Activated CD8-positive, alpha-beta memory T cell treated with anti-CD3 and anti-CD28 coated beads for 4 hours (primary cell): ENCODE measurements around the gene PLS3.

ENCODE experiments used
- DNase-seq, 2 donors: peaks; one replicate each; pipeline ENCODE4 v3.0.0-alpha.2; 2020; ENCODE audit warnings: low read depth in 2 of 2

PLS3 gene

GRCh38 chrX:115565888-115566287 is 4.9 kb downstream of the PLS3 start:
- DNase-seq = no peak

- no peak for DNase-seq
Observed at GRCh38 chrX:115571712-115572111, 10.7 kb downstream of the PLS3 start.

- no peak for DNase-seq
Observed at GRCh38 chrX:115573185-115573584, 12.2 kb downstream of the PLS3 start.

- DNase-seq = no peak
Observed at GRCh38 chrX:115576676-115577075, 15.7 kb downstream of the PLS3 start.

GRCh38 chrX:115579327-115579726 is 18.4 kb downstream of the PLS3 start:
- no peak for DNase-seq

- no peak for DNase-seq
Observed at GRCh38 chrX:115579786-115580294, 18.9 kb downstream of the PLS3 start.

- no peak for DNase-seq
Observed at GRCh38 chrX:115581759-115582615, 21.0 kb downstream of the PLS3 start.

GRCh38 chrX:115582616-115583495 is 21.9 kb downstream of the PLS3 start:
- no peak for DNase-seq

DNA sequence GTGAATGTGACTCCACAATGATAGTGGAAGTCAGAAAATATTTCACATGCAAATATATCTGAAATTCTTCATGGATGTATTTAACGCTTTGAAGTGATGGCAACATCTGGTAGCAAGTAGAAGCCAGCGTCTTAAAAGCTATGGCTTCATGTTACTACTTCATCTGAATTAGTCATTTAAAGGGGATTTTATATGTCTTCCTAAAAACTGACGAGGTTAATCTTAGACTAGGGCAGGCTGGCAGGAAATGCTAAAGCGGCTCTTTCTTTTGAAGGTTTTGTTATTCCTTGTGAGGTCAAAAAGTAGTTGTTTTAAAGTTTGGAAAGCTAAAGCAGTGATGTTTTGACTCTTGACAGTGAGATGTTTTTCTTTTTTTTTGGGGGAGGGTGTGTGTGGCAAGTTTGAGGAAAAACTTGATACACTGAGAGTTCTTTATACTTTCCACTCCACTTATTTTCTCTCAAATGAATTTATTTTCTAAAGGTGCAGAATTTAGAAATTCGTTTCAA is 22.6 kb downstream of the PLS3 start:
- DNase-seq = no peak

GRCh38 chrX:115584696-115585095 is 23.7 kb downstream of the PLS3 start:
- no peak for DNase-seq

- no peak for DNase-seq
Observed at GRCh38 chrX:115588179-115588578, 27.2 kb downstream of the PLS3 start.

DNA sequence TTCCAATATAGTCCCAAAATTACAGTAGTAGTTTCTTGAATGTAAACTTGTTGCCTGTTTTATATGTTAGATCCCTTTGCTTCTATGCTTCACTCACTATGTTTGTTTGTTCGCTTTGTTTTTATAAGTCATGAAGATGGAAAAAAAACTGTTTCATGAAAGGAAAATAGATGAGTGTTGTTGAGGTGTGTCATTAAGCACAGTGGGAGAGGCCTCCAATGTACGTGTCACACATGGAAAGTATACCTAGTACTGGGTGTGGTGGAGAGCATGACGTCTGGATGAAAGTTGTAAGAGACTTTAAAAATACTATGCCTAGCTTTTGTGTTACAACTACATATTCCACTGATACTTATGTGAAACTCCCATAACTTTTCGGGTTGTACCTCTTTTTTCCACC is 28.4 kb downstream of the PLS3 start:
- no peak for DNase-seq

DNA sequence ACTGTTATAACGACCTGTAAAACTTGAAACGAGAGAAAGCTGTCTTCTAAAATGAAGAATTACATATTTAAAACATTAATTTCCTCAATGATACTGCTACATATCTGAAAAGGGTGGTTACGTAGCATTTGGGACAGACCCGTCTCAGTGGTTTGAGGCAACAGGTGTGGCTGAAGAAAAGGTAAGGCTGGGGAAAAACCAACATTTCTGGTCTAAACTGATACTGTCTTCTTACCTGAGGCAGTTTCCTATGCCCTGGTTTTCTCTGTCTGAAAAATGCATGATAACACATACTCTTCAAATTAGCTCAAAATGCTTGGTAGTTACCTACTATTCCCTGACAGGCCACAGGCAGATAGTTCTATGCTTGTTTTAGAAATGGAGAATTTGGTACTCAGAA is 30.4 kb downstream of the PLS3 start:
- no peak for DNase-seq

- DNase-seq = no peak
Observed at GRCh38 chrX:115591856-115592842, 31.2 kb downstream of the PLS3 start.

- DNase-seq = no peak
Observed at GRCh38 chrX:115592997-115593734, 32.2 kb downstream of the PLS3 start.

- no peak for DNase-seq
Observed at GRCh38 chrX:115595049-115595448, 34.1 kb downstream of the PLS3 start.

DNA sequence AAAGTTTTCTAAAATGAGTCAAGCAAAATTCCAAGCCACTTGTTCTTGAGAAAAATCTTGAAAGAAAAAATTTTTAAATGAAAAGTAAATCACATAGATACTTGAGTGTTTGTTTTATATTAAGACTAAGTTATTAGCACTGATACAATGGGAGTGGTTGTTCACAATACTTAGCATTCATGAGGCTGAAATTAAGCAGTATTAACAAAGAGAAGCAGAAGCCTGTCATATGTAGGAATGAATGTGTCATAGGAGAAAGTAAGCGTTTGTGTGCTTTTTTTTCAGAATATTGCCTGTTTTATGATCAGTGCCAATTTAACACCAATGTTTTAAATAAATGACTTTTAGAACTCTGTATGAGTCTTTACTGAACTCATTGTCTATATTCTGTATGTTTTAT is 37.6 kb downstream of the PLS3 start:
- DNase-seq = no peak

DNA sequence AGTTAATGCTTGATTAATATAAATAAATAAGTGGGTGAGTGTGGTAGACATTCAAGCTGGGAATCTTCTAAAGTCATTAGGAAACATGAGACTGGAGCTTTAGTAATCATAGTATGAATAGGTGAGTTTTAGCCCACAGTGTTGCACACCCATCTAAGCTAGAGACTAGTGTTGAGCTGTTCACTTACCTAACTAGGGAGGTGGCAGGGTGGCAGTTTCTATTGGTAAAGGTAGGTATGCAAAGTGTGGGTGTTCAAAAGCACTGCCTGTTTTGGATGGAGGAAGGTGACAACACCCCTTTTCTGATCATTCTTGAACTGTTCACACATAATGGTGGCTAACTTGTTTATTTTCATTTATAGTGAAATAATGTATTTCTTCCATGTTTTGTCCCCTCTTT is 41.3 kb downstream of the PLS3 start:
- no peak for DNase-seq

- no peak for DNase-seq
Observed at GRCh38 chrX:115602729-115603389, 41.9 kb downstream of the PLS3 start.

DNA sequence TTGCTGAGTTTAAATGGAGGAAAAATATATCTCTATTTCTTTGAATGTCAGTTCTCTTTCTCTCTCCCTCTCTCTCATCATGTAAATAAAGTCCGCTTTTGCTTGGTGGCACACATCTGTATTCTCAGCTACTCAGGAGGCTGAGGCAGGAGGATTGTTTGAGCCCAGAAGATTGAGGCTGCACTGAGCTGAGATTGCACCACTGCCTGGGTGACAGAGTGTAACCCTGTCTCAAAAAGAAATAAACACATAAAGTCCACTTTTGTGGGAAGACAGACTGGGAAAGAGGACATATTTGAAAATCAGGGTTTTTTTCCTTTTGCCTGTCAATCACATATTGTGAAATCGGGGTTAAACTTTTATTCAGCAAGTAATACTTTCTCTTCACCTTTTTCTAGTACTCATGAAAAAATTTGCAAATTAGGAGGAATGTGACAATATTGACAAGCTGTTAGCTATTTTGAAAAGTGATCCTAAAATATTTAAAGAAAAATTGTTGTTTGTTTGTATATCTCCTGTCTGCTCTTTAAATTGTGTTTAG is 42.6 kb downstream of the PLS3 start:
- DNase-seq = no peak
